Measurements from ENCODE around the gene PIH1D1. TPM values are rescaled to one million over a fixed set of nuclear protein-coding genes. Genes with fewer than 3 reads are reported as not detected.
A peak's percentile ranks its signal among the peaks of the same experiment; 100 is the strongest.

PIH1D1 gene
- total RNA-seq, 2 experiments from 2014 or later: 80.7 to 84.4 TPM

- H3K9me3 Mint-ChIP-seq: no peaks in the 10 kb centered on the region
- peaks cover 27% of the 10 kb centered on the region for H3K4me1 Mint-ChIP-seq (ENCODE audit: low read depth)
- intact Hi-C loops (cut with micrococcal nuclease): no loop called here
- CTCF ChIA-PET: interaction anchor here (1.1 to 1.6 kb wide), 2 partner anchors 23 to 50 kb away, joined by 3 read pairs; no protein-coding TSS in a partner anchor
- H3K27ac Mint-ChIP-seq: no peak overlapping the region
- peak overlapping the region; percentile 29 for H3K4me3 Mint-ChIP-seq
- DNase-seq: no peak
- peaks cover 66% of the 10 kb centered on the region for H3K27me3 Mint-ChIP-seq (ENCODE audit: low read depth)
- no peaks in the 10 kb centered on the region for H3K36me3 Mint-ChIP-seq (ENCODE audit: low read depth)
These were observed 11.0 kb downstream of the PIH1D1 start for GRCh38 chr19:49440439-49441209.

DNA sequence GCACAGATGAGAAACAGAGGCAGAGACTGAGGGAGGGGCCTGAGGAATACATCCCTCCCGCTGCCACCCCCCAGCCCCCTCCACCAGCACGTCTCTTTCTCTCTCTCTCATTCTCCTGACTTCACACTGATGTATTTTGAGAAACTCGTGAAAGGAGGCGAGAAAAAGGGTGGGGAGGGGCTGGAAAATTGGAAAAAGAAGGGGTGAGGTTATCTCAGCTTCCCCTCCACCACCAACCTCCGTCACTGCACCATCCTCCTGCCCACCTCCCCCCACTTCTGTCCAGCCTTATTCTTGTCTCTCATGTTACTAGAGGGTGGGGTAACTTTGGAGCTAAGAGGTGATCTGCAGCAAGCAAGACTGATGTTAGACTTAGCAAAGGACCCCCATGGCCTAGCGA, 11.8 kb downstream of the PIH1D1 start:
- Mint-ChIP-seq H3K36me3 (ENCODE audit: low read depth) (no peaks in the 10 kb centered on the region), H3K27me3 (ENCODE audit: low read depth) (peaks cover 74% of the 10 kb centered on the region), H3K9me3 (no peaks in the 10 kb centered on the region), H3K4me3 (no peak overlapping the region), H3K4me1 (ENCODE audit: low read depth) (peaks cover 27% of the 10 kb centered on the region), H3K27ac (no peak overlapping the region)
- CTCF ChIA-PET: interaction anchor here (1.1 to 1.6 kb wide), 2 partner anchors 22 to 49 kb away, joined by 3 read pairs; no protein-coding TSS in a partner anchor
- intact Hi-C loops (cut with micrococcal nuclease): no loop called here
- DNase-seq: no peak

- DNase-seq: no peak
- H3K4me3 Mint-ChIP-seq: no peak overlapping the region
- CTCF ChIA-PET: no interaction called here
- H3K27ac Mint-ChIP-seq: no peak overlapping the region
- H3K9me3 Mint-ChIP-seq: no peaks in the 10 kb centered on the region
- H3K36me3 Mint-ChIP-seq (ENCODE audit: low read depth): no peaks in the 10 kb centered on the region
- intact Hi-C loops (cut with micrococcal nuclease): no loop called here
- peaks cover 88% of the 10 kb centered on the region for H3K27me3 Mint-ChIP-seq (ENCODE audit: low read depth)
- peaks cover 25% of the 10 kb centered on the region for H3K4me1 Mint-ChIP-seq (ENCODE audit: low read depth)
These were observed 13.4 kb downstream of the PIH1D1 start for GRCh38 chr19:49438261-49438660.

DNA sequence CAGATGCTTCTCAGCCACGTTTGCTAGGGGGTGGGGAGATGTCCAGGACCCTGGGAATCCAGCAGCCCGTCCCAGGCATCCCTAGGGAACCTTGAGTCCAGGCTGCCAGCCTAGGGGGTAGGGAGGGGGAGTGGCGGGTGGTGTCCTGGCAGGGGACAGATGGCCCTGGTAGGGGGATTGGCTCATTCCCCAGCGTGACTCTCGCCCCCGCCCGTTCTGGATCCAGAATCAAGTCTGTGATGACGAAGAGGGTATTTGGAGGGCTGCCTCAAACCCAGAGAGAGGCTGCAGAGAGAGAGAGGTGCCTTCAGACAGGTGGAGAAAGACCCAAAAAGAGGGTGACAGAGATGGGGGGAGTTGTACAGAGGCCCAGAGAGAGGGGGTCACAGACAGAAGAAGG, 14.4 kb downstream of the PIH1D1 start:
- H3K4me1 Mint-ChIP-seq (ENCODE audit: low read depth): peaks cover 28% of the 10 kb centered on the region
- peaks cover 93% of the 10 kb centered on the region for H3K27me3 Mint-ChIP-seq (ENCODE audit: low read depth)
- CTCF ChIA-PET: interaction anchor here (1.7 kb wide), 1 partner anchor 45 kb away, joined by 6 read pairs; no protein-coding TSS in a partner anchor
- H3K27ac Mint-ChIP-seq: no peak overlapping the region
- no peak for DNase-seq
- H3K36me3 Mint-ChIP-seq (ENCODE audit: low read depth): no peaks in the 10 kb centered on the region
- no peak overlapping the region for H3K4me3 Mint-ChIP-seq
- H3K9me3 Mint-ChIP-seq: no peaks in the 10 kb centered on the region
- intact Hi-C loops (cut with micrococcal nuclease): no loop called here

GRCh38 chr19:49436381-49437017, 15.1 kb downstream of the PIH1D1 start:
- Mint-ChIP-seq H3K4me3 (peak overlapping the region; percentile 1), H3K9me3 (no peaks in the 10 kb centered on the region), H3K27me3 (ENCODE audit: low read depth) (peaks cover 91% of the 10 kb centered on the region), H3K4me1 (ENCODE audit: low read depth) (peaks cover 24% of the 10 kb centered on the region), H3K36me3 (ENCODE audit: low read depth) (no peaks in the 10 kb centered on the region), H3K27ac (no peak overlapping the region)
- CTCF ChIA-PET: interaction anchor here (1.4 to 1.7 kb wide), 3 partner anchors 9 to 45 kb away, joined by 3 to 6 read pairs (median 3); no protein-coding TSS in a partner anchor
- intact Hi-C loops (cut with micrococcal nuclease): no loop called here
- DNase-seq: peak; percentile 70

DNA sequence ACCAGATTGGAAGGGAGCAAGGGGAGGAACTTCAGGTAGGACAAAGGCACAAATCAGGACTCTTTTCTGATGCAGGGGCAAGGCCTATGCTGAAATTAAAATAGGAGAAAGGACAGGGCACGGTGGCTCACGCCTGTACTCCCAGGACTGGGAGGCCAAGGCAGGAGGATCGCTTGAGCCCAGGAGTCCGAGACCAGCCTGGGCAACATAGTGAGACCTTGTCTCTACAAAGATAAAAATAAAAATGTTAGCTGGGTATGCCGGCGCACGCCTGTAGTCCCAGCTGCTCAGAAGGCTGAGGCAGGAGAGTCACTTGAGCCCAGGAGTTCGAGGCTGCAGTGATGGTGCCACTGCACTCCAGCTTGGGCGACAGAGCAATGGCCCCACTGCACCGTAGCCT, 15.9 kb downstream of the PIH1D1 start:
- H3K27ac Mint-ChIP-seq: no peak overlapping the region
- no peak overlapping the region for H3K4me3 Mint-ChIP-seq
- CTCF ChIA-PET: interaction anchor here (0.7 to 1.7 kb wide), 5 partner anchors 9 to 44 kb away, joined by 3 to 6 read pairs (median 3); no protein-coding TSS in a partner anchor
- intact Hi-C loops (cut with micrococcal nuclease): no loop called here
- peaks cover 94% of the 10 kb centered on the region for H3K27me3 Mint-ChIP-seq (ENCODE audit: low read depth)
- no peaks in the 10 kb centered on the region for H3K36me3 Mint-ChIP-seq (ENCODE audit: low read depth)
- H3K9me3 Mint-ChIP-seq: no peaks in the 10 kb centered on the region
- DNase-seq: no peak
- peaks cover 23% of the 10 kb centered on the region for H3K4me1 Mint-ChIP-seq (ENCODE audit: low read depth)

- Mint-ChIP-seq H3K36me3 (ENCODE audit: low read depth) (no peaks in the 10 kb centered on the region), H3K27ac (no peak overlapping the region), H3K4me3 (no peak overlapping the region), H3K4me1 (ENCODE audit: low read depth) (peaks cover 23% of the 10 kb centered on the region), H3K9me3 (no peaks in the 10 kb centered on the region), H3K27me3 (ENCODE audit: low read depth) (peaks cover 93% of the 10 kb centered on the region)
- CTCF ChIA-PET: interaction anchor here (0.5 to 1.7 kb wide), 7 partner anchors 8 to 43 kb away, joined by 3 to 6 read pairs (median 3); no protein-coding TSS in a partner anchor
- intact Hi-C loops (cut with micrococcal nuclease): no loop called here
- no peak for DNase-seq
These were observed 16.6 kb downstream of the PIH1D1 start for GRCh38 chr19:49434907-49435583.

DNA sequence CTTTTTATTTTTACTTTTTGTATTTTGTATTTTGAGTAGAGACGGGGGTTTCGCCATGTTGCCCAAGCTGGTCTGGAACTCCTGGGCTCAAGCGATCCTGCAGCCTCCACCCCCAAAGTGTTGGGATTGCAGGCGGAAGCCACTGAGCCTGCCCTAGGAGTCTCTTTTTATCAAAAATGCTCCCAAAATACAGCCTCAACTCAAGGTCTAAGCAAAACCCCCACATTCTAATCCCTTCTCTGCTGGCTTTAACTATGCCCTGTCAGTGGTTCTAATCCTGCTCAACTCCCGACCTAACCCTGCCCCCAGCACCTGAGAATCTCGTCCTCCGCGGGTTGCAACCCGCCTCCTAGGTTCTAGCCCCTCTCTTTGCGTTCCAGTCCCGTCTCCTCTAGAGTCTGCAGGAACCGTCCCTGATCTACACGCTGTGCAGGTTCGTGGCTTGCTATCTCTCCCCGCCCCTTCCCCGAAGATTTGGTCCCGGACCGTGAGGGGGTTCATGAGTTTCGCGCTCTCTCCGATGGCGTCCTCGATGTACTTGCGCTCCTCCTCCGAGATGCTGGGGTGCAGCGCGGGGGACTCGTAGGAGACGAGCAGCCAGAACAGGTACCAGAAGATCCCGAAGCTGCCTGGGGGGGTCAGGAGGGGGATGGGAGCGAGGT, 18.2 kb downstream of the PIH1D1 start:
- intact Hi-C loops (cut with micrococcal nuclease): no loop called here
- no peak overlapping the region for H3K27ac Mint-ChIP-seq
- H3K4me1 Mint-ChIP-seq (ENCODE audit: low read depth): peaks cover 29% of the 10 kb centered on the region
- H3K36me3 Mint-ChIP-seq (ENCODE audit: low read depth): no peaks in the 10 kb centered on the region
- no peaks in the 10 kb centered on the region for H3K9me3 Mint-ChIP-seq
- no peak overlapping the region for H3K4me3 Mint-ChIP-seq
- CTCF ChIA-PET: no interaction called here
- DNase-seq: no peak
- H3K27me3 Mint-ChIP-seq (ENCODE audit: low read depth): peaks cover 91% of the 10 kb centered on the region

- H3K36me3 Mint-ChIP-seq (ENCODE audit: low read depth): no peaks in the 10 kb centered on the region
- CTCF ChIA-PET: no interaction called here
These were observed 19.2 kb downstream of the PIH1D1 start for GRCh38 chr19:49432141-49433073.

GRCh38 chr19:49431330-49431749, 20.3 kb downstream of the PIH1D1 start:
- H3K27me3 Mint-ChIP-seq (ENCODE audit: low read depth): peaks cover 89% of the 10 kb centered on the region
- peaks cover 40% of the 10 kb centered on the region for H3K4me1 Mint-ChIP-seq (ENCODE audit: low read depth)
- peak; percentile 24 for DNase-seq
- CTCF ChIA-PET: interaction anchor here (0.6 kb wide), 1 partner anchor 45 kb away, joined by 3 read pairs; no protein-coding TSS in a partner anchor
- H3K27ac Mint-ChIP-seq: no peak overlapping the region
- intact Hi-C loops (cut with micrococcal nuclease): loop anchor here (2.0 kb wide), 1 partner anchor 39 kb away; no protein-coding TSS in a partner anchor
- H3K36me3 Mint-ChIP-seq (ENCODE audit: low read depth): no peaks in the 10 kb centered on the region
- H3K9me3 Mint-ChIP-seq: no peaks in the 10 kb centered on the region
- H3K4me3 Mint-ChIP-seq: no peak overlapping the region

More at GRCh38 chr19:49432141-49433073, 19.2 kb downstream of the PIH1D1 start:
- intact Hi-C loops (cut with micrococcal nuclease): no loop called here
- peak; percentile 45 for DNase-seq
- no peak overlapping the region for H3K4me3 Mint-ChIP-seq
- peaks cover 89% of the 10 kb centered on the region for H3K27me3 Mint-ChIP-seq (ENCODE audit: low read depth)
- H3K4me1 Mint-ChIP-seq (ENCODE audit: low read depth): peaks cover 37% of the 10 kb centered on the region
- no peak overlapping the region for H3K27ac Mint-ChIP-seq
- H3K9me3 Mint-ChIP-seq: no peaks in the 10 kb centered on the region
